ENCODE results near the gene CACNG5.

The CACNG5 gene

GRCh38 chr17:66865151-66865550 is 30.2 kb downstream of the CACNG5 start:
- no peak overlapping the region for H3K4me3 ChIP-seq (ENCODE audit: low read length)
- H3K4me1 ChIP-seq (ENCODE audit: control insufficient read depth, insufficient read depth, low read length) = no peaks in the 10 kb centered on the region
- H3K9me3 ChIP-seq (ENCODE audit: control insufficient read depth, insufficient read depth, low read length) = no peaks in the 10 kb centered on the region
- H3K36me3 ChIP-seq (ENCODE audit: control insufficient read depth, insufficient read depth, low read length) = no peaks in the 10 kb centered on the region
- no peaks in the 10 kb centered on the region for H3K27me3 ChIP-seq (ENCODE audit: control insufficient read depth, insufficient read depth, low read length)
- DNase-seq (ENCODE audit: low read depth, low spot score) = no peak
- WGBS (ENCODE audit: insufficient coverage, insufficient read length) = no CpG with 5 or more reads among the region's 1 CpG
- H3K27ac ChIP-seq (ENCODE audit: low read length) = no peak overlapping the region

GRCh38 chr17:66873962-66874361 is 39.0 kb downstream of the CACNG5 start:
- Histone ChIP-seq H3K27me3 (ENCODE audit: control insufficient read depth, insufficient read depth, low read length) (no peaks in the 10 kb centered on the region), H3K36me3 (ENCODE audit: control insufficient read depth, insufficient read depth, low read length) (no peaks in the 10 kb centered on the region), H3K27ac (ENCODE audit: low read length) (no peak overlapping the region), H3K4me1 (ENCODE audit: control insufficient read depth, insufficient read depth, low read length) (peaks cover 1% of the 10 kb centered on the region; the same call in 1 of the 2 replicates), H3K4me3 (ENCODE audit: low read length) (no peak overlapping the region), H3K9me3 (ENCODE audit: control insufficient read depth, insufficient read depth, low read length) (no peaks in the 10 kb centered on the region)
- WGBS (ENCODE audit: insufficient coverage, insufficient read length) = no CpG with 5 or more reads among the region's 2 CpGs
- no peak for DNase-seq (ENCODE audit: low read depth, low spot score)

- Histone ChIP-seq H3K27ac (ENCODE audit: low read length) (no peak overlapping the region), H3K4me3 (ENCODE audit: low read length) (no peak overlapping the region), H3K36me3 (ENCODE audit: control insufficient read depth, insufficient read depth, low read length) (no peaks in the 10 kb centered on the region), H3K9me3 (ENCODE audit: control insufficient read depth, insufficient read depth, low read length) (peaks cover 5% of the 10 kb centered on the region), H3K4me1 (ENCODE audit: control insufficient read depth, insufficient read depth, low read length) (no peaks in the 10 kb centered on the region), H3K27me3 (ENCODE audit: control insufficient read depth, insufficient read depth, low read length) (no peaks in the 10 kb centered on the region)
- no peak for DNase-seq (ENCODE audit: low read depth, low spot score)
- WGBS (ENCODE audit: insufficient coverage, insufficient read length) = no CpG with 5 or more reads among the region's 16 CpGs
Observed at GRCh38 chr17:66884931-66885330, 50.0 kb downstream of the CACNG5 start.

- WGBS (ENCODE audit: insufficient coverage, insufficient read length) = no CpG with 5 or more reads among the region's 4 CpGs
- no peak for DNase-seq (ENCODE audit: low read depth, low spot score)
- Histone ChIP-seq H3K27ac (ENCODE audit: low read length) (no peak overlapping the region), H3K36me3 (ENCODE audit: control insufficient read depth, insufficient read depth, low read length) (no peaks in the 10 kb centered on the region), H3K27me3 (ENCODE audit: control insufficient read depth, insufficient read depth, low read length) (no peaks in the 10 kb centered on the region), H3K4me1 (ENCODE audit: control insufficient read depth, insufficient read depth, low read length) (no peaks in the 10 kb centered on the region), H3K9me3 (ENCODE audit: control insufficient read depth, insufficient read depth, low read length) (peaks cover 2% of the 10 kb centered on the region), H3K4me3 (ENCODE audit: low read length) (no peak overlapping the region)
Observed at GRCh38 chr17:66885417-66885816, 50.5 kb downstream of the CACNG5 start.

- no peaks in the 10 kb centered on the region for H3K27me3 ChIP-seq (ENCODE audit: control insufficient read depth, insufficient read depth, low read length)
- no CpG with 5 or more reads among the region's 7 CpGs for WGBS (ENCODE audit: insufficient coverage, insufficient read length)
- H3K4me1 ChIP-seq (ENCODE audit: control insufficient read depth, insufficient read depth, low read length) = no peaks in the 10 kb centered on the region
- no peaks in the 10 kb centered on the region for H3K36me3 ChIP-seq (ENCODE audit: control insufficient read depth, insufficient read depth, low read length)
- no peak overlapping the region for H3K4me3 ChIP-seq (ENCODE audit: low read length)
- no peaks in the 10 kb centered on the region for H3K9me3 ChIP-seq (ENCODE audit: control insufficient read depth, insufficient read depth, low read length)
- H3K27ac ChIP-seq (ENCODE audit: low read length) = no peak overlapping the region
- no peak for DNase-seq (ENCODE audit: low read depth, low spot score)
Observed at GRCh38 chr17:66889480-66890230, 54.7 kb downstream of the CACNG5 start.

GRCh38 chr17:66892246-66892645 is 57.3 kb downstream of the CACNG5 start:
- WGBS (ENCODE audit: insufficient coverage, insufficient read length) = 100% methylated on average over 1 of the region's 5 CpGs
- Histone ChIP-seq H3K4me1 (ENCODE audit: control insufficient read depth, insufficient read depth, low read length) (peaks cover 1% of the 10 kb centered on the region; the same call in 1 of the 2 replicates), H3K4me3 (ENCODE audit: low read length) (no peak overlapping the region), H3K36me3 (ENCODE audit: control insufficient read depth, insufficient read depth, low read length) (no peaks in the 10 kb centered on the region), H3K9me3 (ENCODE audit: control insufficient read depth, insufficient read depth, low read length) (no peaks in the 10 kb centered on the region), H3K27me3 (ENCODE audit: control insufficient read depth, insufficient read depth, low read length) (no peaks in the 10 kb centered on the region), H3K27ac (ENCODE audit: low read length) (no peak overlapping the region)
- DNase-seq (ENCODE audit: low read depth, low spot score) = no peak

GRCh38 chr17:66893382-66893781 is 58.5 kb downstream of the CACNG5 start:
- no CpG with 5 or more reads among the region's 6 CpGs for WGBS (ENCODE audit: insufficient coverage, insufficient read length)
- no peak overlapping the region for H3K27ac ChIP-seq (ENCODE audit: low read length)
- no peak for DNase-seq (ENCODE audit: low read depth, low spot score)
- no peaks in the 10 kb centered on the region for H3K27me3 ChIP-seq (ENCODE audit: control insufficient read depth, insufficient read depth, low read length)
- no peaks in the 10 kb centered on the region for H3K9me3 ChIP-seq (ENCODE audit: control insufficient read depth, insufficient read depth, low read length)
- no peaks in the 10 kb centered on the region for H3K36me3 ChIP-seq (ENCODE audit: control insufficient read depth, insufficient read depth, low read length)
- H3K4me1 ChIP-seq (ENCODE audit: control insufficient read depth, insufficient read depth, low read length) = peaks cover 1% of the 10 kb centered on the region; the same call in 1 of the 2 replicates
- H3K4me3 ChIP-seq (ENCODE audit: low read length) = no peak overlapping the region

GRCh38 chr17:66893863-66894262 is 58.9 kb downstream of the CACNG5 start:
- H3K27me3 ChIP-seq (ENCODE audit: control insufficient read depth, insufficient read depth, low read length) = no peaks in the 10 kb centered on the region
- H3K27ac ChIP-seq (ENCODE audit: low read length) = no peak overlapping the region
- H3K36me3 ChIP-seq (ENCODE audit: control insufficient read depth, insufficient read depth, low read length) = no peaks in the 10 kb centered on the region
- no peak for DNase-seq (ENCODE audit: low read depth, low spot score)
- WGBS (ENCODE audit: insufficient coverage, insufficient read length) = no CpG with 5 or more reads among the region's 5 CpGs
- no peak overlapping the region for H3K4me3 ChIP-seq (ENCODE audit: low read length)
- H3K9me3 ChIP-seq (ENCODE audit: control insufficient read depth, insufficient read depth, low read length) = no peaks in the 10 kb centered on the region
- H3K4me1 ChIP-seq (ENCODE audit: control insufficient read depth, insufficient read depth, low read length) = peaks cover 3% of the 10 kb centered on the region; the same call in 1 of the 2 replicates

GRCh38 chr17:66897141-66897540 is 62.2 kb downstream of the CACNG5 start:
- Histone ChIP-seq H3K27me3 (ENCODE audit: control insufficient read depth, insufficient read depth, low read length) (no peaks in the 10 kb centered on the region), H3K36me3 (ENCODE audit: control insufficient read depth, insufficient read depth, low read length) (no peaks in the 10 kb centered on the region), H3K27ac (ENCODE audit: low read length) (no peak overlapping the region), H3K4me3 (ENCODE audit: low read length) (no peak overlapping the region), H3K4me1 (ENCODE audit: control insufficient read depth, insufficient read depth, low read length) (peaks cover 3% of the 10 kb centered on the region; the same call in 1 of the 2 replicates), H3K9me3 (ENCODE audit: control insufficient read depth, insufficient read depth, low read length) (no peaks in the 10 kb centered on the region)
- no peak for DNase-seq (ENCODE audit: low read depth, low spot score)
- no CpG with 5 or more reads among the region's 9 CpGs for WGBS (ENCODE audit: insufficient coverage, insufficient read length)

- no peak overlapping the region for H3K27ac ChIP-seq (ENCODE audit: low read length)
- H3K36me3 ChIP-seq (ENCODE audit: control insufficient read depth, insufficient read depth, low read length) = no peaks in the 10 kb centered on the region
- no CpG with 5 or more reads among the region's 10 CpGs for WGBS (ENCODE audit: insufficient coverage, insufficient read length)
- H3K4me1 ChIP-seq (ENCODE audit: control insufficient read depth, insufficient read depth, low read length) = peaks cover 3% of the 10 kb centered on the region; the same call in 1 of the 2 replicates
- H3K4me3 ChIP-seq (ENCODE audit: low read length) = no peak overlapping the region
- H3K9me3 ChIP-seq (ENCODE audit: control insufficient read depth, insufficient read depth, low read length) = no peaks in the 10 kb centered on the region
- DNase-seq (ENCODE audit: low read depth, low spot score) = no peak
- no peaks in the 10 kb centered on the region for H3K27me3 ChIP-seq (ENCODE audit: control insufficient read depth, insufficient read depth, low read length)
Observed at GRCh38 chr17:66898536-66898935, 63.6 kb downstream of the CACNG5 start.
